ENCODE results near the gene SMYD3. TPM values are rescaled to one million over a fixed set of nuclear protein-coding genes. Genes with fewer than 3 reads are reported as not detected.

The SMYD3 gene
- total and polyA plus RNA-seq, 4 donors = 10.5 to 40.1 (median 32.5) TPM

DNA sequence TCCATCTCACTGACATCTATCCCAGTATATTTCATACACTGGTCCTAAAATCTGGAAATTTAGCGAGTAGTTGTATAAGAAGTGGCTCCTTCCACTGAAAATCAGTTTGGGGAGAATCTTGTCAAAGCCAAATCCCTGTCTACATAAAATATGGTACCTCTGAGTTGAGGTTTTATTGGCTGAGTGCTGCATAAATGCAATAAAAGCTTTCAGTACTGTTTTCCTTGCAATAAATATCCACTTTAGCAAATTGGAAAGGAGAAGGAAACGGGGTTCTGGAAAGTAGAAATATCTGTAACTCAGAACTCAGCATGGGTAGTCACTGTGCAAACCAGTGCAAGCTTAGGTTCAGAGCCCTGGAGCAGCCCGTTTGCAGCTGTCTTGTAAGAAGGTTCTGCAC, 580.2 kb downstream of the SMYD3 start:
- peaks cover 0 to 3% (median 1%) of the 10 kb centered on the region in 4 donors for H3K36me3 ChIP-seq (ENCODE audit: control insufficient read depth in 4 of 4, insufficient read depth in 4 of 4, low read length in 4 of 4)
- H3K4me1 ChIP-seq (ENCODE audit: control insufficient read depth in 5 of 5, insufficient read depth in 5 of 5, low read length in 5 of 5) = no peaks in the 10 kb centered on the region
- no peak overlapping the region for H3K9ac ChIP-seq (ENCODE audit: insufficient read depth in 1 of 2, low read length in 2 of 2)
- ATAC-seq (ENCODE audit: insufficient read depth, low FRiP score) (no peak), DNase-seq (no peak)
- H3K9me3 ChIP-seq (ENCODE audit: control insufficient read depth in 4 of 4, insufficient read depth in 3 of 4, low read length in 3 of 4) = no peaks in the 10 kb centered on the region
- no peak overlapping the region for H3K27ac ChIP-seq (ENCODE audit: low read depth in 1 of 2, low read length in 1 of 2)
- H3K4me3 ChIP-seq = no peak overlapping the region
- TF ChIP-seq CTCF (IDR thresholded peaks at IDR 0.05; ENCODE audit: control extremely low read depth, extremely low read depth) = no peak
- WGBS, 2 donors = 90 to 96% methylated on average over 3 of the region's 3 CpGs
- no peaks in the 10 kb centered on the region for H3K27me3 ChIP-seq (ENCODE audit: control insufficient read depth in 3 of 3, insufficient read depth in 3 of 3, low read length in 2 of 3)

DNA sequence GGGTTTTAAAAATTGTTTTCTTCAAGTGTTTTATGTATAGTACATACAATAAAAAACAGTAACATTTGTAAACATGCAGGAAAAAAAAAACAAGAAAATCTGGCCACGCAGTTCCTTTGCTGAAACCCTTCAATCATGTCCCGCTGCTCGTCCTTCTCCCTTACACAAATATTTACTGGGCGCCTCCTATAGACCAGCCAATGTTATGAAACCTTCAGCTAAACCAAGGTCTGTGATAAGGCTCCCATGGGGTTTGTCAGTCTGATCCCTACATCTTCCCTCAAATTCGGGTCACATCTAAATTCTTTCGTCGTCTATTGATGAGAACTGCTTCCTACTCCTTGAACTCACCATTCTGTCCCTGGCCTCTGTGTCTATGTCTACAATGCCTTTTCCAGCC, 583.9 kb downstream of the SMYD3 start:
- no peak overlapping the region for H3K4me3 ChIP-seq
- WGBS, 2 donors = 86 to 92% methylated on average over 7 of the region's 7 CpGs
- DNase-seq = no peak

GRCh38 chr1:245921417-245921816, 585.7 kb downstream of the SMYD3 start:
- no peak overlapping the region for H3K9ac ChIP-seq (ENCODE audit: insufficient read depth in 1 of 2, low read length in 2 of 2)
- no peak for ATAC-seq (ENCODE audit: insufficient read depth, low FRiP score)
- no peaks in the 10 kb centered on the region for H3K27me3 ChIP-seq (ENCODE audit: control insufficient read depth in 3 of 3, insufficient read depth in 3 of 3, low read length in 2 of 3)
- H3K4me1 ChIP-seq (ENCODE audit: control insufficient read depth in 5 of 5, insufficient read depth in 5 of 5, low read length in 5 of 5) = no peaks in the 10 kb centered on the region
- no peak for TF ChIP-seq CTCF (IDR thresholded peaks at IDR 0.05; ENCODE audit: control extremely low read depth, extremely low read depth)
- no peaks in the 10 kb centered on the region for H3K36me3 ChIP-seq (ENCODE audit: control insufficient read depth in 4 of 4, insufficient read depth in 4 of 4, low read length in 4 of 4)
- WGBS, 2 donors = 97 to 98% methylated on average over 2 of the region's 2 CpGs
- DNase-seq = no peak
- H3K27ac ChIP-seq (ENCODE audit: low read depth in 1 of 2, low read length in 1 of 2) = no peak overlapping the region
- H3K9me3 ChIP-seq (ENCODE audit: control insufficient read depth in 4 of 4, insufficient read depth in 3 of 4, low read length in 3 of 4) = no peaks in the 10 kb centered on the region
- no peak overlapping the region for H3K4me3 ChIP-seq

More for the DNA sequence above, 583.9 kb downstream of the SMYD3 start:
- Histone ChIP-seq H3K27me3 (ENCODE audit: control insufficient read depth in 3 of 3, insufficient read depth in 3 of 3, low read length in 2 of 3) (no peaks in the 10 kb centered on the region), H3K36me3 (ENCODE audit: control insufficient read depth in 4 of 4, insufficient read depth in 4 of 4, low read length in 4 of 4) (peaks cover 0 to 3% (median 1%) of the 10 kb centered on the region in 4 donors), H3K27ac (ENCODE audit: low read depth in 1 of 2, low read length in 1 of 2) (no peak overlapping the region), H3K9ac (ENCODE audit: insufficient read depth in 1 of 2, low read length in 2 of 2) (no peak overlapping the region), H3K9me3 (ENCODE audit: control insufficient read depth in 4 of 4, insufficient read depth in 3 of 4, low read length in 3 of 4) (no peaks in the 10 kb centered on the region), H3K4me1 (ENCODE audit: control insufficient read depth in 5 of 5, insufficient read depth in 5 of 5, low read length in 5 of 5) (no peaks in the 10 kb centered on the region)
- ATAC-seq (ENCODE audit: insufficient read depth, low FRiP score) = no peak
- no peak for TF ChIP-seq CTCF (IDR thresholded peaks at IDR 0.05; ENCODE audit: control extremely low read depth, extremely low read depth)

- Histone ChIP-seq H3K4me1 (ENCODE audit: control insufficient read depth in 5 of 5, insufficient read depth in 5 of 5, low read length in 5 of 5) (no peaks in the 10 kb centered on the region), H3K27me3 (ENCODE audit: control insufficient read depth in 3 of 3, insufficient read depth in 3 of 3, low read length in 2 of 3) (no peaks in the 10 kb centered on the region), H3K9ac (ENCODE audit: insufficient read depth in 1 of 2, low read length in 2 of 2) (no peak overlapping the region), H3K27ac (ENCODE audit: low read depth in 1 of 2, low read length in 1 of 2) (no peak overlapping the region), H3K9me3 (ENCODE audit: control insufficient read depth in 4 of 4, insufficient read depth in 3 of 4, low read length in 3 of 4) (peaks cover 0 to 3% (median 0%) of the 10 kb centered on the region in 4 donors), H3K36me3 (ENCODE audit: control insufficient read depth in 4 of 4, insufficient read depth in 4 of 4, low read length in 4 of 4) (peaks cover 0 to 1% (median 0%) of the 10 kb centered on the region in 4 donors), H3K4me3 (no peak overlapping the region)
- WGBS, 2 donors = 80 to 88% methylated on average over 6 of the region's 6 CpGs
- ATAC-seq (ENCODE audit: insufficient read depth, low FRiP score) = no peak
- no peak for DNase-seq
- TF ChIP-seq CTCF (IDR thresholded peaks at IDR 0.05; ENCODE audit: control extremely low read depth, extremely low read depth) = no peak
Observed at GRCh38 chr1:245917403-245917802, 589.7 kb downstream of the SMYD3 start.
